Activated CD4-positive, alpha-beta T cell treated with anti-CD3 and anti-CD28 coated beads, Interleukin-2, amount 50 U/mL, for 16 hours (primary cell): ENCODE measurements around the gene ZNF784.

Experiments
- DNase-seq: peaks from one replicate; pipeline ENCODE4 v3.0.0-alpha.2; 2020

Gene ZNF784

GRCh38 chr19:55655648-55656040, 31.3 kb upstream of the ZNF784 start:
- no peak for DNase-seq

- DNase-seq = peak; percentile 97
These were observed 30.7 kb upstream of the ZNF784 start, which contains the start of gene U2AF2 for GRCh38 chr19:55654868-55655647. Gene U2AF2 (plus strand): TSS chr19:55655035. CDS start chr19:55655105, 70 bp downstream.

- DNase-seq = peak; percentile 100
These were observed 30.0 kb upstream of the ZNF784 start for GRCh38 chr19:55654323-55654867.

- peak; percentile 99 for DNase-seq
These were observed 29.4 kb upstream of the ZNF784 start for GRCh38 chr19:55653651-55654322.

DNA sequence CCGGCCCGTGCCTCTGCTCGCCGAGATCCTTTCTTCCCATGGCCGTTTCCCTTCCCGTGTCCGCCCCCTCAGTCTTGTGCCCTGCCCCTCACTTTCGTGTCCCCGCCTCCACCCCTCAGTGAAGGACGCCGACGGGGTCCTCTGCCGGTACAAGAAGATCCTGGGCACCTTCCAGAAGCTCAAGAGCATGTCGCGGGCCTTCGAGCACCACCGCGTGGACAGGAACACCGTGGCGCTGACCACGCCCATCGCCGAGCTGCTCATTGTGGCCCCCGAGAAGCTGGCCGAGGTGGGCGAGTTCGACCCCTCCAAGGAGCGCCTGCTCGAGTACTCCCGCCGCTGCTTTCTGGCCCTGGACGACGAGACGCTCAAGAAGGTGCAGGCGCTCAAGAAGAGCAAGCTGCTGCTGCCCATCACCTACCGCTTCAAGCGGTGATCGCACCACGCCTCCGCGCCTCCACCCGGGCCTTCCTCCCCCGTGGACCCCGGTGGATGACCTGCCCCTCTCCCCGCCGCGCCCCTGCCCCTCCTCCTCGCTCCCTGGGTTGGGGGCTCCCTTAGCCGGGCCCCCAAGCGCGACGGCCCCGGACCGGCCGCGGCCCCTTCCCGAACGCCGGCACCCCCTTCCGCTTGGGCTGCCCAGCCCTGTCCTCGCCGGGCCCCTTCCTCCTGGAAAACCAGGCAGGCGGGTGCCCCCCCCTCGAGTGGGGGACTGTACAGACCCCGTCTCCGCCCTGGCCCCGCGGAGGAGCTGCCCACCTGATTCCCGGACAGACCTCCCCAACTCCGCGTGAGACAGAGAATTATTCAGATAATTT, 28.2 kb upstream of the ZNF784 start:
- no peak for DNase-seq

DNA sequence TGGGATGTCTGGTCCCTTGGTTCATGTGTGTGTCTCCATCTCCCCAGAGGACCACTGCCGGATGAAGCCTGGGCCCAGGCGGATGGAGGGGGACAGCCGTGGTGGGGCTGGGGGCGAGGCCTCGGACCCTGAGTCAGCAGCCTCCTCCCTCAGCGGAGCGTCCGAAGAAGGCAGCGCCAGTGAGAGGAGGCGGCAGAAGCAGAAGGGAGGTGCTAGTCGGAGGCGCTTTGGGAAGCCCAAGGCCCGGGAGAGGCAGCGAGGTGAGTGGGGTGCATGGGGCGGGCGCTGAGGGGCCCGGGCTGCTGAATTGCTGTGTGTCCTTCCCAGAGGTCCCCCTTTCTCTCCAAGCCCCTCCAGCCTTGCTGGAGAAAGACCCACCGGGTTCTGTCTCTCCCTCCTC, 26.9 kb upstream of the ZNF784 start:
- DNase-seq = no peak

DNA sequence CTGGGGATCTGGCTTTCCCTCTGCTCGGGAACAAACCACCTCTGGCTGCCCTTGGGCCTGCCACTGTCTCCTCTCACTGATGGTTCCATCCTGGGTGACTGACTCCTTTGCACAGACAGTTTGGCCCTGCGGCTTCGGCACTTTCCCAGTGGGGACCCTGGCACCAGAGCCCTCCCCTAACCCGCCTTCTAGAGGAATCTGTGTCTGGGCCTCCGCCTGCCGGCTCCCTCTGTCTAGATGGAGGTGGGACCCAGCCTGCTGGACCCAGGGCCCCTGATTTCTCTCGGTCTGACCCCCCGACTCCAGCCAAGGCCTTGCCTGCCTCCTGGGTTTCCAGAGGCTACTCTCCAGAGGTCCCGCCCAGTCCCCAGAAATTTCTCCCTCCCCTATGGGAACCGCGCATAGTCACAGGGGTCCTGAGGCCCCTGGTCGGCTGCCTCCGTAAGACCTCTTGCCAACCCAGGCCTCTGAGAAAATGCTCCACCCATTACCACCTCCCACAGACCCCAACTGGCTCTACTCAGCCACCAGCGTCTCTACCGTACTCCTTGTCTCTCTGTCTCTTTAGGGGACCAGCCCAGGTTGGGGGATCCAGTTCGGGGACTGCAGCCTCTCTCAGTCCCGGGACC, 26.4 kb upstream of the ZNF784 start:
- no peak for DNase-seq

- DNase-seq = no peak
These were observed 25.8 kb upstream of the ZNF784 start for GRCh38 chr19:55650126-55650557.

- DNase-seq = no peak
These were observed 25.1 kb upstream of the ZNF784 start for GRCh38 chr19:55649268-55650125.

DNA sequence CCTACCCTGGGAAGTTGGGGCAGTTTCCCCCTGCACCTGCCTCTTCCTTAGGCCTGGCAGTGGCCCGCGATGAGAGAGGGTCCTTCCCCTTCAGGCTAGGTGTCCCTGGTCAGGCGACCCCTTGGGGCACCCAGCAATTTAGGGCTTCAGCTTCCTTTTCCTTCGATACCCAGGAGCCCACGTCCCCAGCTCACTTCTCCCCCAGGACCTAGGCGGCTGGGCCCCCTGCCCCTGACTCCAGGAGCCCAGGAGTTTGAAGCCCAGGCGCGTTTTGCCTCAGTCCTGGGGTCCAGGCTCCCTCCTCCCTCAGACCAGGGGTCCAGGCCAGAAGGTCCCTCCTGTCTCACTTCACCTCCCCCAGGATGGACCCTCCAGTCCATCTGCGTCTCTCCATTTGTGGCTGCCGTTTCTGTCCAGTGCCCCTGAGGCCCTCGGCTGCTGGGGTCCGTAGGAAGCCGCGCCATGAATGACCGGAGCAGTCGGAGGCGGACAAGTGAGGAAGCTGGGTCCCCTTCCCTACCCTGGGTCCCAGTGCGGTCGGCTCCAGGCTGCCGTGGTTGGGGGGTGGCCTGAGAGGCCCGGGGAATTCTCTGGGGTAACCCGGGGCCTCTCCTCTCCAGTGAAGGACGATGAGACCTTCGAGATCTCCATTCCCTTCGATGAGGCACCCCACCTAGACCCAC, 24.4 kb upstream of the ZNF784 start:
- DNase-seq = no peak

- no peak for DNase-seq
These were observed 23.6 kb upstream of the ZNF784 start, which contains the start of gene CCDC106 for GRCh38 chr19:55647732-55648584. Gene CCDC106 (plus strand): TSS chr19:55648212. CDS start chr19:55649047, 835 bp downstream.

DNA sequence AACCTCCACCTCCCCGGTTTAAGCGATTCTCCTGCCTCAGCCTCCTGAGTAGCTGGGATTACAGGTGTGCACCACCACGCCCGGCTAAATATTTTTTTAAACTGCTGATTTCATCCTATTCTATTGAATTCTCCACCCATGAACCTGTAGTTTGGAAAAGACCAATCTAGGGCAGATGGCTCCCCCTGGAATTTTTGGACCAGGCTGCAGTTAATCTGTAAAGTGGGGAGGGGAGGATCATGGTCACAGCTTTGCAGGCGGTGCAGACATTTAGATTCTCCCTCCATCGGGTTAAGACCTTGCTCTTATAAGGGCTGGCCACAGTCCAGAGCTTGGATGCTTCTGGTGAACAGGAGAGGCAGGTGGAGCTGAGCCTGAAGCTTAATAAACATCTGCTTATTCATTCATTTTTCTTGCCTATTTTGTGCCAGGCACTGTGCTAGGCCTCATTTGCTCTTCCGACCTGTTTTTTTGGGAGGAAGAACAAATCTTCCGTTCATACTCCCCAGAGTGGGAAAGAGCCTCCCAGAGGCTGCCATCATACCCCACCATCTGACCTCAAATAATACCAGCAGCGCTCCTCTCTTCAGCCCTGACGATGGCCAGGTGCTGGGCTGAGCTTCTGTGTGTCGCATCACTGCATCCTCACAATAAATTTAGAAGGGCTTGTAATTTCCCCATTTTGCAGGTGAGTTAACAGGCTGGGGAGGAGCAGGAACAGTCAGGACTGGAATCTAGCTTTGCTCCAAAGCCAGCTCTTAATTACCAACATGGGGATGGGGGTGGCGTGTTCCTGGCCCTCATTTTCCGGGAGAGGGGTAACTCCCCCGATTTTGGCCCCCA, 22.7 kb upstream of the ZNF784 start:
- no peak for DNase-seq

- no peak for DNase-seq
These were observed 21.1 kb upstream of the ZNF784 start for GRCh38 chr19:55645512-55645881.

- DNase-seq = no peak
These were observed 20.6 kb upstream of the ZNF784 start for GRCh38 chr19:55644842-55645511.

DNA sequence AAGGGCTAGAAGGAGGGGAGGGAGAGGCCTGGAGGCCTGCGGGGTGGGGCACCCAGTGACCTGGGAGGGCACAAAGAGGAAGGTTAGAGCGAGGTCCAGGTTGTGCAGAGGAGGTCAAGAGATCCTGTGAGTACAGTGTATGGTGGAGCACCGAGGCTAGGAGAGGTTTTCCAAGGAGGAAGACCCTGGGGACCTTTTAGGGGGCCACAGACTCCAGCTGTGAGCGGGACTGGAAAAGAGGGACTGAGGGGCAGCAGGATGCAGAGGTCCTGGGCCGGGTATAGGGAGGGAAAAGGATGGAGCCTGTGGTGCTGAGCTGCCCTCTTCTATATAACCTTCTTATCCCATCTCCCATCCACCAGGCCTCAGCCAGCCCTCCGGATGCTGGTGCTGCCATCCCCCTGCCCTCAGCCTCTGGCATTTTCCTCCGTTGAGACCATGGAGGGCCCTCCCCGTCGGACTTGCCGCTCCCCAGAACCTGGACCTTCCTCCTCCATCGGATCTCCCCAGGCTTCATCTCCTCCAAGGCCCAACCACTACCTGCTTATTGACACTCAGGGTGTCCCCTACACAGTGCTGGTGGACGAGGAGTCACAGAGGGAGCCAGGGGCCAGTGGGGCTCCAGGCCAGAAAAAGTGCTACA, 19.9 kb upstream of the ZNF784 start:
- no peak for DNase-seq

DNA sequence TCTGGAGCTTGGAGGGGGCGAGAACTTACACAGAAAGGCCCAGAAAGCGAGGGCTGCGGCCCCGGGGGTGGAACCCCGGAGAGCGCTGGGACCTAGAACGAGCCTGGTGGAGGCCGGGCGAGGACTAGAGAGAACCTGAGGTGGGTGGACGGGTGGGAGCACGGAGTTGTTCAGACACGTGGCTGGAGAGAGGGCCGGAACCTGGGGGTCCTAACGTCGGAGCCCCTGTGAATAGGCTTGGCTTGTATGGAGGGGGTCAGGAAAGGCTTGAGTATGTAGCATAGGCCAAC, 19.5 kb upstream of the ZNF784 start:
- no peak for DNase-seq

DNA sequence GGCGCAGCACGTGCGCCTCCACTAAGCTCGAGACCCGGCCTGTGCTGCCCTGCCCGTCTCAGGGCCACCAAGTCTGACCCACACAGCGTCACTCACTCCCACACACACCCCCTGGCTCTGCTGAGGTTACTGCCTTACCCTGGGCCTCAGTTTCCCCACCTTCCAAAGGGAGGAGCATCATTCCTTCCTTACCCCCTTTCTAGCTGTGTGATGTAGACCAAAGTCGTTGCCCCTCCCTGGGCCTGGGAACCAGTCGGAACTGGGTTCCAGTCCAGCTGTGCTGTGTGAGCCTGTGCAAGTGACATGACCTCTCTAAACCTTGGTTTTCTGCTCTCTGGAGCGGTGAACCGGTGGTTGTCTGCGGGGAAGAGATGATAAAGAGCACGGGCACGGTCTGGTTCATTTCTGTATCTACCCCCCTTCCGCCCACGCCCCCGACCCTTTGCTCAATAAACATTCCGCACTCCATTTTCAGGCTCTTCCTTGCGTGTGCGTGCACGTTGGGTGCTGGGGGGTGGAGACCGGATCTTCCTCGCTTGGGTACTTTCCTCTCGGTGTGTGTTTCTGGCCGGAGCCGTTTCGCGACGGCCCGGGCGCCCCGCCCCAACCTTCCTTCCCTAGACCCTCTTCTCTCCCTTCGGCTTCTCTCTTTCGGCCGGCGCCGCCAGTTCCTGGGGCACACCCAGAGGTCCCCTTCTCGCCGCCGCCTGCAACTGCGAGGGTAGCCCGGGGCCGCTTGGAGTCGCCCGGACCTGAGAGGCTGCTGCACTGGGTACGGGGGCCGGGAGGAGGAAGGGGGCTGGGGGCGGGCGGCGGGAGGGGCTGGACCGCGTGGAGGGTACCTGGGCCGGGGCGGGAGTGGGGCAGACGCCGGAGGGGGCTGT, 18.9 kb upstream of the ZNF784 start, which contains the start of gene ZNF581:
Gene ZNF581 (plus strand): TSS at position 647 of the 884 bp plus-strand sequence. CDS start 923 bp downstream, outside the sequence.
- DNase-seq = peak; percentile 87
